GM18867 (cell line): ENCODE results near the gene SLC49A4.
A peak's percentile ranks its signal among the peaks of the same experiment; 100 is the strongest.

Experiments
- ATAC-seq: cut with Tn5 transposase; IDR thresholded peaks from one replicate; pipeline ENCODE4 v1.9.1; 2021; ENCODE audit warnings: mild to moderate bottlenecking, moderate library complexity; ENCODE audit not compliant: unreplicated experiment

The SLC49A4 gene

DNA sequence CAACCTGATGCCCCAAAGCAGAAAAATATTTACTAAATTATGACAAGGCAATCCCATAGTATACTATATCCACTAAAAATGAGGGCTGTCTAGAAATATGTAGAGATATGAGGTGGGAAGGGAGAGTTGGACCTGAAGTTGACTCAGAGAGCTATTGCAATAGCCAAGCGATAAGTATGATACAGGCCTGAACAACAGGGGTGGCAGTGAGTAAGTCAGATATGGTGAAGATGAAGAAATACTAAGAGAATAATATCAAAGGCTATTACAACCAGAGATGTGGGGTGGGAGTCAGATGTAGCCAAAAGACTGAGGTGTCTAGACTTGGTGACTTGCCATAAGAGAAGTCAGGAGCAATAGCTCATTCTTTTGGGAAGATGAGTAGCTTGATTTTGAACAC lies 10.4 kb upstream of the SLC49A4 start:
- no peak for ATAC-seq

DNA sequence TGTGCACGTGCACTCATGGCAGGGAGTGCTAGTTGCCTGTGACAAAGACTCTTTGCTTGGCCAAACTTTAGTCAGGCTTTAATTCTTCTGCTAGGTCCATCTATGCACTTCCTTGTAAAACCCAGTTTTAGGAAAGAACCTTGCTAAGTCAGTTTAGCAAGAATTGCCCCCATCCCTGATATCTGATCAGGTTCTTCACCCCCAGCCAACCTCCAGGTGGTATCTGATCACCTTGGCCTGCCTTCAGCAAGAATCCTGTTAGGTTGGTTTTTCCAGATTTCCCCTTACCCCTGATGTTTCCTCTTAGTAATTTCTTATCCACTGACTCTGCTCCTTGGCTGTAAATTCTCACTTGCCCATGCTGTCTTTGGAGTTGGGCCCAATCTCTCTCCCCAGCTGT lies 9.6 kb upstream of the SLC49A4 start:
- no peak for ATAC-seq

DNA sequence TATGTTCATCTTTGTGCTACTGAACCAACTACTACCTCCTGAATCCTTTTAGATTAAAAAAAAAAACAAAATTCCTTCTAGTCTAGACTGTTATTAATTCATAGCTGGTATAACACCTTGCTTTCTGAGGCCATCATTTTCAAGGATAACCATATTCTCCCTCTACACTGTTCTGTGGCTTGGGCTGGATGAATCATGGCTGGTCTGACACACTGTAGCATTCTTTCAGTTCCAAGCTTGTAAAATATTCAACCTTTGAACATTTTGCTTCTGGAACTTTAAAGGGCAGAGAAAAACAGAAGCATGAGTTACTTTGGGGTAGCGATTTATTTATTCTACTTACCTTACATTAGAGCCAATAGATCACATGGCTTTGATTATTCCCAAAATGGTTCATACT lies 8.8 kb upstream of the SLC49A4 start:
- ATAC-seq, result no peak

DNA sequence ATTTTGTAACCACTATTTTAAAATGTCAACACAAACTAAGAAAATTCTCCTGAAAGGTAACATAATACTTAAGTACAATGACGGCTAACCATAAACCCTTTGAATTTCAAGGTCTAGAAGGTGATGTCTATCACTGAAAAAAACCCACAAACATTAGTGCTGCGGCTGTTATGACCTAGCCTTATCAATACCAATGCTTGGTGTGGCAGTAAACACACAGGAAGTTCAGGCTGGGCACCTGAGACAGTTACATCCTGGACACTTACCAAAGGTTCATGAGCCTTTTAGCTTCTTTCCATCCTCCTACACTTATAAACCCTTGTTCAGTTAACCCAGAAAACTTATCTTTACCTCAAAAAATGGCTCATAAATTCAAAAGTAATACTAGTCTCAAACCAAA lies 7.0 kb upstream of the SLC49A4 start:
- no peak for ATAC-seq

DNA sequence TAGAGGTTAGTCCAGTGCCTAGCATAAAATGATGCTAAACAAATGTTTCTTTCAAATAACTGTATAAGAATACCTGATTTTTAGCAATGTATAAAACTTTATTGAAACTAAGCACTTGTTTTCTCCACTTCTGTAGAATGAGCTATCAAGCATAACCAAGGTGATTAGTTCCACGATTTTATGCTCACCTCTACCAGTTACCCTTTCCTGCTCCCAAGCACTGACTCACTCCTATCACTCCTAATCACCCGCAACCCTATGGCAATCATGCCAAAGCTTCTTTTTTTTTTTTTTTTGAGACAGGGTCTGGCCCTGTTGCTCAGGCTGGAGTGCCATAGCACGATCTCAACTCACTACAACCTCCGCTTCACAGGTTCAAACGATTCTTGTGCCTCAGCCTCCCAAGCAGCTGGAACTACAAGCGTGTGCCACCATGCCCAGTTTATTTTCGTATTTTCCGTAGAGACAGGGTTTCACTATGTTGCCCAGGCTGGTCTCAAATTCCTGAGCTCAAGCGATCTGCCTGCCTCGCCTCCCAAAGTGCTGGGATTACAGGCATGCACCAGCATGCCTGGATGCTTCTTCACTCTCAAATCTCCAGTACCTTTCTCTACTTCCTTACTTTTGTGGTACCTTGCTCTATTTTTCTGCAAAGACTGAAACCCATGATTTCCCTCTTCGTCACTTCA lies 5.1 kb upstream of the SLC49A4 start:
- ATAC-seq, result no peak

DNA sequence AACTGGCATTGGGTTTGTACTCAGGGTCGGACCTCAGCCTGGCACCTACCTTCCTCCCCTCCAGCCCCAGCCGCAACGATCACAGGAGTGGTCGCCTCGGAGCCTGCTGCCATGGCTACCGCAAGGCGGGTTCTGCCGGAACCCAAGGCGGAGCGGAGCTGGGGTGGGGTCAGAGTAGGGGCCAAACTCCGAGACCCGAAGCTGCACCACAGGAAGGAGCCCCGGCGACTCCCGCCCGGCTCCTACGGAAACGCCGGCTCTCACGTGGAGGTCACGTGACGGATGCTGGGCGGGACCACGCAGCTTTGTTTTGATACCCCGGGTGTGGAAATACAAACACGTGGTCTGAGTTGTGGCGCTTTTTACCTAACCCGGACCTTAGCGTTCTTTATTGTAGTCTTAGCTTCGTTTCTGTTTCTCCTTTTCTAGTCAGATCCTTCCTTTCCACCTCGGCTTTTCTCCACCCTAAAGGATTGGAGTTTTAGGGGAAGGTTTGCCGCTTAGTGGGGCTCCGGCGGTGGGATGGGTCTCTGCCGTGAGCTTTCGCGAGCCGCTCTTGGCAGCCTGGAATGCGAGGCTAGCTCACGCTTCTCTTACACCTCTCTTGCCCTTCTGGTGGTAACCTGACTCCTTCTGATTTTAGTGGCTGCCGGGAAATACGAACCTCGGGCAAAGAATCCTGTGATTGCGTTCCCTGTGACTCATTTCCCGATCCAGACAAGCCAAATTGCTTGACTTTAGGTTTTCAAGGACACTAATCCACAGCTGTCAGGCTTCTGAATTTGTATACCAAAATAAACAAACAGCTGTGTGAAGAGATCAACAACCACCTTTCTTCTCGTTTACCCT lies 1.1 kb upstream of the SLC49A4 start, which contains the start of gene HSPBAP1:
TSS of gene HSPBAP1 (minus strand) at position 264 of the 849 bp plus-strand sequence. CDS start at position 113, 151 bp downstream.
- peak; percentile 67 for ATAC-seq

DNA sequence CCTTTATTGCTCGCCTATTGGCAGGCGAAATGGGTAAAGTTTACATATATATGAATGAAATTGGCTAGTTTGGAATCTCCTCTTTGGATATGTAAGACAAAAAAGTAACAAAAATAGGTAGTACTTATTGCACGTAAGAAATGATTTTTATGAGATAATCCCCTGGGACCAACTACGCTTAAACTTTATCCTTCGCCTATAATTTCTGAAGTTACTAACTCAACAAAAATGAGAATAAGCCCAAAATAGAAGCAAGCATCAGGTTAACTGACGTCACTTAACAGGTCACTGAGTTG lies 438 bp upstream of the SLC49A4 start:
- no peak for ATAC-seq

DNA sequence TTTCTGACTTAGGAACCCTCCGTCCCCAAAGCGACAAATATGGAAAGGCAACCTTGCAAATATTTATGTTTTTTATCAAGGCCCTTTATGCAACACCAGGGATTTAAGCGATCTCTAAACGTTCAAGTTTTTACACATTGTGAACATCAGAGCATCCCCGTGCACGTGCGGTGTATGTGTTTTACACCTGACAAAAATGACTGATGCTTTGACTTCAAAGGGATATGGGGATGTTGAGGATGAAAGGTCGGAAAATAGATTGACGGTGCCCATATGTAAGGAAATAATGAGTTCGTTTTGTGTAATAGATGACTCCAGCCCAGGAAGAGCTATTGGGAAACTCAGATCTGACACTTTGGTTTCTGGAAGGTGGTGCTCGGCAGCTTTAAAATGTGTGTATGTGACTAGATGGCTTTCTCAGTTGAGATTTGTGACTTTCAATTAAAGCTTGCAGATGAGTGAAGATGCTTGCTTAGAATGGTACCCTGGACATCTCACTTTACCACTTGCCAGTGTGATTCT lies 866 bp downstream of the SLC49A4 start:
- no peak for ATAC-seq

DNA sequence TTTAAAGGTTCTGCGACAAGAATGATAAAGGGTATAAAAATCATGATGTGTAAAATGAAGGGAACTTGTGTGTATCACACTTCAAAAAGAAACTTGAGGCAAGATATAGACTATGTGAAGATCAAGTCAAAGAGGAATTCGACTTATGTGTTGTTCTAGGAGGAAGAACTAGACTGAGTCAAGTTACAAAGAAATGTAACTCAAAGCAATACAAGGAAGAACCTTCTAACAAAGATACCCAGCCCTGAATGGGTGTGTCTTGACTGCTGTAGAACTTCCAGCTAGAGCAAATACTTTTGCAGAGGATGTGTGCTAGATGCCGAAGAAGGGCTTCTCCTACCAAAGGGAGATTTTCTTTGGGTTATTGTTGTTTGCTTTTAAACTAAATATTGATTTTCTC lies 2.4 kb downstream of the SLC49A4 start:
- no peak for ATAC-seq

DNA sequence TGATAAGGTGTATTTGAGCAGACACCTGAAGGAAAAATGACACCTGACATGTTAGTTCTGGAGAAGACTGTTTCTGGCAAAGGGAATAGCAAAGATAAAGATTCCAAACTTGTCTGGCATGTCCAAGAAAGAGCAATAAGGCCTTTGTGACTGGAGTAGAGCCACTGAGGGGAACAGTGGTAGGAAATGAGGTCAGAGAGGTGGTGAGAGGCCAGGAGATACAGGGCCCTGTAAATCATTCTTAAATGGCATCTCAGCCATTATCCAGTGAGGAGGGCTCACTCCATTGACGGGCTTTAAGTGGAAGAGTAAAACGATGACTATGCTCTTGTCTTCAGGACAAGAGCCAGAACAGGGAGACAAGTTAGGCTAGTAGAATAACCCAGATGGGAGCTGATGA lies 4.5 kb downstream of the SLC49A4 start:
- no peak for ATAC-seq

DNA sequence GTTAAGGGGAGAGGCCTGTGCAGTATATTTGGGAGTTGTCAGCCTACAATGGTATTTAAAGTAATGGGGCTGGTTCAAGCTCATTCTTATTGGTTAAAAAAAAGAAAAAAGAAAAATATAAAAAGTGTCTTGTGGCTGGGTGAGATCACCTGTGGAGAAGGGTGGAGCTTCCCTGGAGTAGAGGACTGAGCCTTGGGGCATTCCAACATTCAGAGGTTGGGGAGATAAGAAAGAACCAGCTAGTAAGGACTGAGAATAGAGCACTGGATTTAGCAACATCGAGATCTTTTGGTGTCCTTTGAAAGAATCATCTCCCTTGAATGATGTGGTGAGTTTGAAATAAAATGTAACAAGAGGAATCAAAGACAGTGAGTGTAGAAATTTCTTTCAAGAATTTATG lies 5.2 kb downstream of the SLC49A4 start:
- no peak for ATAC-seq

DNA sequence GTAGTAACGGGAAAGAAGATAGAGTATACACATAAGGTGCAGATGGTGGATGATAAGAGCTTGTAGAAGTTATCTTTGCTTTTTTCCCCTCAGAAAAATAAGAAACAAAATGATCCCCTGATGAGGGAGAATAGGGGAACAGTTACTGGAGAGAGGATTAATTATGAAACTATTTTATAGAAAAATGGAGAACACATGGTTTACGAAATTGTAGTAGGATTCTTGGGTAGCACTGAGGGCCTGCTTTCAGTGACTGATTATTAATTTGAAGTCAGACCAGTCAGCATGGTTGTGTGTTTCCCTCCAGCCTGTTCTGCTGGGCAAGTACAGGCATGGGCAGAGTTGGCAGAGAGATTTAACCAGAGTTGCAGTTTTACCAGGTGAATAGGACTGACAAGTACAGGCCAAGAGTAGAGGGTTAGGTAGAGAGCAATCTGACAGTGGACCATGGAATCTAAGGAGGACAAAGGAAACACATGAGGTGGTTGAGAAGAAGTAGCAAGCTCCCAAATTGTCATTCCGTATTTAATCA lies 5.9 kb downstream of the SLC49A4 start:
- ATAC-seq, result no peak

DNA sequence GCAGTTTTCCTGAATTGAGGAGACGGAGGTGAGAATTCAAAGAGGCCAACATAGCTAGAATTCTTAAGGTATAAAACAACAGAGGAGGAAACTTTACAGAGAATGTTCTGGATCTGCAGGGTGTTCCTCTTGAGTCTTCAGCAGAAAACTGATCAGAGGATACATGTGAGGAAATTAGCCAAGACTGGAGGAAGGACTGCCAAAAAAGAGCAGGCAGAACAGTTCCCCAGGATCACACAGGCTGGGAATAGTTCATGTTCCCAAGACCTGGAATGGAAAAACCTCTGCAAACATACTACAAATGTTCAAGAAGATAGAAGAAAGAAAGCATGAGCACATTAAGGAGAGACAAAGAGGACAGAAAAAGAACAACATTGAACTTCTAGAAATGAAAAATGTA lies 7.5 kb downstream of the SLC49A4 start:
- ATAC-seq, result no peak

DNA sequence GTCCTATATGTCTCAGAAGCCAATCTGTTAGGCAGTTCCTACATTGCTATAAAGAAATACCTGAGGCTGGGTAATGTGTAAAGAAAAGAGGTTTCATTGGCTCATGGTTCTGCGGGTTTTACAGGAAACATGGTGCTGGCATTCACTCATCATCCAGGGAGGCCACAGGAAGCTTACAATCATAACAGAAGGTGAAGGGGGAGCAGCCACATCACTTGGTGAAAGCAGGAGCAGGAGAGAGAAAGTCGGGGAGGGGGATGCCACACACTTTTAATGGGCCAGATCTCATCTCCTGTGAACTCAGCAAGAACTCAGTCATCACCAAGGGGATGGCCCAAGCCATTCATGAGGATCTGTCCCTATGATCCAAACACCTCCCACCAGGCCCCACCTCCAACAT lies 9.1 kb downstream of the SLC49A4 start:
- no peak for ATAC-seq

DNA sequence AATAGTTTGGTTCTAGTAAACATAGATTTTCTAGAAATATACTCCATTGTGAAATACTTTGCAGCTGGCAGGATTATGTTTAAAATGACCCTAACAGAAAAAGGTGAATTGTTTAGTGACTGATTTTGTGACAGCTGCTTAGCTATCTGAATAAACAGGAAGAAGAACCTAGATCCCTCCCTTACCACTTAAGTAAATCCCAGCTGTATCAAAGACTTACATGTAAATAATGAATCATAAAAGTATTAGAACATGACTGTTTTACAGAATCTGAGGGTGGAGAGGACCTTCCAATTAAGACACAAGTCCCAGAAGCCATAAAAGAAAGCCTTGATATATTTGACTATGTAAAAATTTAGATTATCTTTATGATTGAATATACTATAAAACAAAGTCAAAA lies 15.9 kb downstream of the SLC49A4 start:
- no peak for ATAC-seq

DNA sequence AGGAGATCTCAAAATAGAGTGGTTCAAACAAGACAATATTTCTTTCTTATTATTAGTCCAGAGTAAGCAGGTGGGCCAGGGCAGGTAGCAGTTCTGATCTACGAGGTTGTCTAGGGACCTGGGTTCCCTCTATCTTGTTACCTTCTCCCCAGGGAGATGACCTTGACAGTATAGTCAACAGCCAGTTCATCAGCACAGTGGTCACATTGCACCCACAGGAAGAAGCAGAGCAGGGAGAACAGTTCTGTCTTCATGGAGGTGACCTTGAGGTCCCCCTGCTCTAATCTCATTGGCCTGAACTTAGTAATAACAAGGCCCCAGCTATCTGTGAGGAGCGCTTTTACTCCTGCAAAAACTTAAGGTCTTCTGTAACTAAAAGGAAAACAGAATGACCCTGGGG lies 21.7 kb downstream of the SLC49A4 start:
- ATAC-seq, result no peak

DNA sequence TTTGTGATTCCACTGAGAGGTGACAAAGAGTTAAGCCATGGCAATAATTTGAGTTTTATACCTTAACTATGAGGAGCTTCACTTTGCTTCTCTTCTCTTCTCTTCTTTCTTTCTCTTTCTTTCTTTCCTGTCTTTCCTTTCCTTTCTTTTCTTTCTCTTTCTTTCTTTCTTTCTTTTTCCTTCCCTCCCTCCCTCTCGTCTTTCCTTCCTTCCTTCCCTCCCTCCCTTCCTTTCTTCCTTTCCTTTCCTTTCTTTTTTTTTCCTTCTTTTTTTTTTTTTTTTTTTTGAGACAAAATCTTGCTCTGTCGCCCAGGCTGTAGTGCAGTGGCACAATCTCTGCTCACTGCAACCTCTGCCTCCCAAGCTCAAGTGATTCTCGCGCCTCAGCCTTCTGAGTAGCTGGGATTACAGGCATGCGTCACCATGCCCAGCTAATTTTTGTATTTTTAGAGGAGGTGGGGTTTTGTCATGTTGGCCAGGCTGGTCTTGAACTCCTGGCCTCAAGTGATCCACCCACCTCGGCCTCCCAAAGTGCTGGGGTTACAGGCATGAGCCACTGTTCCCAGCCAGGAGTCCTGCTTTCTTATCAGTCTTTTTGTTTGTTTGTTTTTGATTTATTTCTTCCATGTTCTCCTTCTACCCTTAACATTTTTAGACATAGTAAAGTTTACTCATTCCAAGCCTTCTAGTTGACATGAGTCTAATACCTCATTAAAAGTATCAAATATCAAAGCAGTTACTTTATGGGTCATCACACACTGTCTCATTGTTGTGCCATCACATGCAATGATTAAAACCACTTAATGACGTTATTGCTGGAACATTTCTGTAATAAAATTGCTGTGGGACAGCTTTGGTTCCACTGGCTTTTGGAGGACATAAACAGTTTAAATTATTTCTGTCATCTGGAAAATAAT lies 29.9 kb downstream of the SLC49A4 start:
- ATAC-seq, result no peak

DNA sequence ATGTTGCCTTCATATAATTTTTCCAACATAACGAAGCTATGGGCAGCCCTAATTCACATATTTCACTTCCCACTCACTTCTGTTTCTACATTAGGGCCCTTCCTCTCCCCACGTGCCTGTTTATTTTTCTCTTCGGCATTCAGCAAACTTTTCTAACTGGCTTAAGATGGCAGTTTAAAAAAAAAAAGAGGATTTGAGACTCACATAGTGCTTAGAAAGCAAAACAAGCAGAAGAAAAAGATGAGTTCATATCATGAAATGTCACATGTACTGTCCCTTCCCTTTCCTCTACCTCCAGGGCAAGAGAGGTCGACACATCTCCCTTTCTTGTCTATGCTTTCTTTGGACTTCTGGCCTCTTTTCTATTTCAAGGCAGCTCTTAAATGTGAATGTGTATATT lies 30.6 kb downstream of the SLC49A4 start:
- no peak for ATAC-seq

DNA sequence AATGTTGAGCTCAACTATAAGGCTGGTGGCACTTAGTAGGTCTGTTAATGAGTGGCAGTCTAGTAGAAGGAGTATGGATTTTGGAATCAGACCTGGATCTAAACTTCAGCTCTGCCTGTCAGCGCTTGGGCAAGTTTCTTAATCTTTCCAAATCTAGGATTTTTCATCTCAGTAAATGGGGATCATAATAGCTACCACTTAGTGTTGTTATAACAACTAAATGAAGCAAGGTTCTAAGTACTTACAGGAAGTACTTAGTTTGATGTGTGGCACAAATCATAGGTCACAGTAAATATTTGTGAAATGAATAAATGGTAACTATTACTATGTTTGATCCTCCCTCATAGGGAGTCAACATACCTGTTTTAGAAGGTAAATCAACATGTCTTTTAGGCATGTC lies 31.4 kb downstream of the SLC49A4 start:
- ATAC-seq, result no peak

DNA sequence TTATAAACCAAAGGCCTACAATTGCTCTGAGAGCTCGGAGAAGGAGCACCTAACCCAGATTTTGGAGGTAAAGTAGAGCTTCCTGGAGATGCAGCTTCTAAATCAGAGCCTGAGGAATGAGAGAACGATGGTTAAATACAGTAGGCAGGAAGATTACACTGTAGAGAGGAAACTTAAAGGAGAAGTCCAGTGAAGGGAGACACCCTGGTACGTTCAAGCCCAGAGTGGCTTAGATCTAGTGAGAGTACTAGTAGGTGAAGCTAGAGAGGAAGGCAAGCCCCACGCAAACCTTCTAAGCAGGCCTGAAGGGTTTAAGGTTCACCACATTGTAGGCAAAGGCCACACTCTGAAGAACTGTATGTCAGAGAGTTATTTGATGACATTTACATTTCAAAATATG lies 33.4 kb downstream of the SLC49A4 start:
- no peak for ATAC-seq

DNA sequence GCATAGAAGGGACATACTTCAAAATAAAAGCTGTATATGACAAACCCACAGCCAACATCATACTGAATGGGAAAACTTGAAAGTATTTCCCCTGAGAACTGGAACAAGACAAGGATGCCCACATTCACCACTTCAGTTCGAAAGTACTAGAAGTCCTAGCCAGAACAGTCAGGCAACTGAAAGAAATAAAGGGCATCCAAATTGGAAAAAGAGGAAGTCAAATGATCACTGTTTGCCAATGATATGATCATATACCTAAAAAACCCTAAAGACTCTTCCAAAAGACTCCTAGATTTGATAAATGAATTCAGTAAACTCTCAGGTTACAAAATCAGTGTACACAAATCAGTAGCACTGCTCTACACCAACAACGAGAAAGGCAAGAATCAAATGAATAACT lies 40.7 kb downstream of the SLC49A4 start:
- no peak for ATAC-seq
